WTC11 (cell line): ENCODE data around the gene SASS6. TPM values are rescaled to one million over a fixed set of nuclear protein-coding genes. Genes with fewer than 3 reads are reported as not detected.

Experiments used
- ATAC-seq: fragments of 200-7000 bp; cut with Tn5 transposase; 2 replicates; pipeline ENCODE4 v1.10.0; 2021; ENCODE audit warnings: mild to moderate bottlenecking, moderate library complexity
- CTCF ChIA-PET: fragments of 300-600 bp; sonication (Branson Sonifier 250); formaldehyde crosslinking; loops from one replicate; lab custom pipeline; 2021; ENCODE audit warnings: antibody characterized with exemption; lab: Charles Lee
- POLR2A ChIA-PET: fragments of 350-600 bp; sonication (Branson Sonifier 250); formaldehyde crosslinking; loops from one replicate; lab custom pipeline; 2021; ENCODE audit warnings: antibody characterized with exemption; lab: Charles Lee
- DNase-seq: peaks from one replicate; pipeline ENCODE4 v3.0.0; 2021; ENCODE audit warnings: low spot score
- H3K27ac Mint-ChIP-seq: 2 replicates; pipeline ENCODE4 v1.8.0; 2021; ENCODE audit warnings: mixed read lengths
- H3K27me3 Mint-ChIP-seq: 2 replicates; pipeline ENCODE4 v1.8.0; 2021; ENCODE audit warnings: low read depth, mild to moderate bottlenecking, moderate library complexity, mixed read lengths
- H3K36me3 Mint-ChIP-seq: 2 replicates; pipeline ENCODE4 v1.8.0; 2021; ENCODE audit warnings: mixed read lengths
- H3K4me1 Mint-ChIP-seq: 2 replicates; pipeline ENCODE4 v1.8.0; 2022; ENCODE audit warnings: mixed read lengths
- H3K4me3 Mint-ChIP-seq: 2 replicates; pipeline ENCODE4 v1.8.0; 2021; ENCODE audit warnings: mild to moderate bottlenecking, moderate library complexity, mixed read lengths
- H3K9me3 Mint-ChIP-seq: 2 replicates; pipeline ENCODE4 v1.8.0; 2021; ENCODE audit warnings: mixed read lengths
- AFF4 ChIP-seq: sonication (generic); formaldehyde crosslinking; IDR thresholded peaks from 2 replicates; pipeline ENCODE4 v1.8.1; 2023; ENCODE audit warnings: mild to moderate bottlenecking, missing genetic modification reagents, borderline replicate concordance
- E2F1 ChIP-seq: sonication (generic); formaldehyde crosslinking; IDR thresholded peaks from 2 replicates; pipeline ENCODE4 v1.8.0; 2022; ENCODE audit warnings: mild to moderate bottlenecking, missing genetic modification reagents
- ELF4 ChIP-seq: sonication (generic); formaldehyde crosslinking; IDR thresholded peaks from 2 replicates; pipeline ENCODE4 v1.8.1; 2022; ENCODE audit warnings: low read depth, mild to moderate bottlenecking, moderate library complexity, missing genetic modification reagents
- FOXJ3 ChIP-seq: sonication (generic); formaldehyde crosslinking; IDR thresholded peaks from 2 replicates; pipeline ENCODE4 v1.9.0; 2021; ENCODE audit warnings: missing genetic modification reagents, mild to moderate bottlenecking, borderline replicate concordance
- GTF2I ChIP-seq: fragments of 250-450 bp; sonication (Bioruptor Pico); conservative IDR thresholded peaks from 2 replicates; pipeline ENCODE4 v1.4.0; 2021; ENCODE audit warnings: mild to moderate bottlenecking
- KAT7 ChIP-seq: sonication (generic); formaldehyde crosslinking; IDR thresholded peaks from 2 replicates; pipeline ENCODE4 v1.8.1; 2023; ENCODE audit warnings: missing genetic modification reagents, mild to moderate bottlenecking, borderline replicate concordance
- PRDM15 ChIP-seq: sonication (generic); formaldehyde crosslinking; IDR thresholded peaks from 2 replicates; pipeline ENCODE4 v1.8.0; 2022; ENCODE audit warnings: missing genetic modification reagents
- PREB ChIP-seq: sonication (generic); formaldehyde crosslinking; IDR thresholded peaks from 2 replicates; pipeline ENCODE4 v1.8.1; 2022; ENCODE audit warnings: mild to moderate bottlenecking, missing genetic modification reagents, moderate library complexity, borderline replicate concordance
- TEAD4 ChIP-seq: sonication (generic); formaldehyde crosslinking; IDR thresholded peaks from 2 replicates; pipeline ENCODE4 v1.8.0; 2022; ENCODE audit warnings: mild to moderate bottlenecking, missing genetic modification reagents
- TP53 ChIP-seq: sonication (generic); formaldehyde crosslinking; IDR thresholded peaks from 2 replicates; pipeline ENCODE4 v1.8.1; 2023; ENCODE audit warnings: mild to moderate bottlenecking, missing genetic modification reagents
- ZBTB43 ChIP-seq: sonication (generic); formaldehyde crosslinking; IDR thresholded peaks from 2 replicates; pipeline ENCODE4 v1.8.1; 2023; ENCODE audit warnings: mild to moderate bottlenecking, missing genetic modification reagents
- ZNF263 ChIP-seq: sonication (generic); formaldehyde crosslinking; IDR thresholded peaks from 2 replicates; pipeline ENCODE4 v1.8.1; 2022; ENCODE audit warnings: low read depth, mild to moderate bottlenecking, moderate library complexity, missing genetic modification reagents
- total RNA-seq: library from RNA; stranded (reverse); gene quantifications from 3 replicates; pipeline ENCODE4 v1.2.3, GENCODE V29; 2021
- TF ChIP-seq, protein P1 (sequence below): fragments of 250-450 bp; sonication (Bioruptor Pico); IDR thresholded peaks from 2 replicates; pipeline ENCODE4 v2.1.2; 2022; ENCODE audit warnings: mild to moderate bottlenecking, moderate library complexity
- TF ChIP-seq, protein P2 (sequence below): fragments of 250-450 bp; sonication (Bioruptor Pico); IDR thresholded peaks from 2 replicates; pipeline ENCODE4 v1.8.0; 2021; ENCODE audit warnings: mild to moderate bottlenecking

SASS6 gene
- total RNA-seq, 1 experiment from 2014 or later, result 13.6 TPM

GRCh38 chr1:100075773-100076172 is 57.0 kb downstream of the SASS6 start (continued):
- no peak for TF ChIP-seq PRDM15 (CRISPR knock-in tag)

DNA sequence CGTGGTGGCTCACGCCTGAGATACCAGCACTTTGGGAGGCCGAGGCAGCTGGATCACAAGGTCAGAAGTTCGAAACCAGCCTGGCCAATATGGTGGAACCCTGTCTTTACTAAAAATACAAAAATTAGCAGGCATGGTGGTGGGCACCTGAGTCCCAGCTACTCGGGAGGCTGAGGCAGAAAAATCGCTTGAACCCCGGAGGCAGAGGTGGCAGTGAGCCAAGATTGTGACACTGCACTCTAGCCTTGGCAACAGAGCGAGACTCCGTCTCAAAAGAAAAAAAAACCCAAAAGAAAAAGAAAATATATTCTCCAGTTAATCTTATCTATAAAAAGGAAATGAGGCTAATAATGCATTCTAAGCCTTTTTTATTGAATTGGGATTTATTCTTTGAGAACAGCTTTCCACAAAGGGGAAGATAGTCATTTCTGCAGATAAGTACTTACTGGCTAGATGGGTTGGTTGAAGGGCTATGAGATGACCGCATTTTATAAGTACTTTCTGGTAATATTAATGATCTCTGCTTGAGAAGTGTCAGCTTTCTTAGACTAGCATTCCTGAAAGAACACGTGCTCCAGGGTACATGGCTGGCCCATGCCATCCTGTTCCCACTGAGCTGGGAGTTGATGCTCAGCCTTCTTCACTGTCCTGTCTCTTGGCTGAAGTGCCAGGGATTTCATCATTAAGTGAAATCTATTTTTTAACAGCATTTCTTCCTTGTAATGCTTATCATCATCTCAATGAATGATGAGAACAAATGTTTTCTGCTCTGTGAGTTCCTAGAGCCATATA is 57.9 kb downstream of the SASS6 start:
- peaks cover 12% of the 10 kb centered on the region for H3K4me1 Mint-ChIP-seq
- ATAC-seq (no peak), DNase-seq (no peak)
- H3K27me3 Mint-ChIP-seq, result no peaks in the 10 kb centered on the region
- ChIA-PET POLR2A (no interaction called here), CTCF (no interaction called here)
- no peak overlapping the region for H3K27ac Mint-ChIP-seq
- no peak overlapping the region for H3K4me3 Mint-ChIP-seq
- H3K9me3 Mint-ChIP-seq, result no peaks in the 10 kb centered on the region
- H3K36me3 Mint-ChIP-seq, result peaks cover 55% of the 10 kb centered on the region
- TF ChIP-seq, protein P1, sequence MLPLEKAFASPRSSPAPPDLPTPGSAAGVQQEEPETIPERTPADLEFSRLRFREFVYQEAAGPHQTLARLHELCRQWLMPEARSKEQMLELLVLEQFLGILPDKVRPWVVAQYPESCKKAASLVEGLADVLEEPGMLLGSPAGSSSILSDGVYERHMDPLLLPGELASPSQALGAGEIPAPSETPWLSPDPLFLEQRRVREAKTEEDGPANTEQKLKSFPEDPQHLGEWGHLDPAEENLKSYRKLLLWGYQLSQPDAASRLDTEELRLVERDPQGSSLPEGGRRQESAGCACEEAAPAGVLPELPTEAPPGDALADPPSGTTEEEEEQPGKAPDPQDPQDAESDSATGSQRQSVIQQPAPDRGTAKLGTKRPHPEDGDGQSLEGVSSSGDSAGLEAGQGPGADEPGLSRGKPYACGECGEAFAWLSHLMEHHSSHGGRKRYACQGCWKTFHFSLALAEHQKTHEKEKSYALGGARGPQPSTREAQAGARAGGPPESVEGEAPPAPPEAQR (CRISPR knock-in tag), result no peak
- no peak for TF ChIP-seq AFF4
- no peak for TF ChIP-seq ZBTB43 (CRISPR knock-in tag)
- TF ChIP-seq ZNF263, result no peak
- no peak for TF ChIP-seq PREB (CRISPR knock-in tag)
- TF ChIP-seq E2F1 (CRISPR knock-in tag), result no peak
- TF ChIP-seq FOXJ3, result no peak
- TF ChIP-seq TEAD4 (CRISPR knock-in tag), result no peak
- no peak for TF ChIP-seq GTF2I (CRISPR knock-in tag)
- TF ChIP-seq PRDM15 (CRISPR knock-in tag), result no peak
- no peak for TF ChIP-seq ELF4
- no peak for TF ChIP-seq TP53 (CRISPR knock-in tag)
- no peak for TF ChIP-seq KAT7 (CRISPR knock-in tag)
- TF ChIP-seq, protein P2, sequence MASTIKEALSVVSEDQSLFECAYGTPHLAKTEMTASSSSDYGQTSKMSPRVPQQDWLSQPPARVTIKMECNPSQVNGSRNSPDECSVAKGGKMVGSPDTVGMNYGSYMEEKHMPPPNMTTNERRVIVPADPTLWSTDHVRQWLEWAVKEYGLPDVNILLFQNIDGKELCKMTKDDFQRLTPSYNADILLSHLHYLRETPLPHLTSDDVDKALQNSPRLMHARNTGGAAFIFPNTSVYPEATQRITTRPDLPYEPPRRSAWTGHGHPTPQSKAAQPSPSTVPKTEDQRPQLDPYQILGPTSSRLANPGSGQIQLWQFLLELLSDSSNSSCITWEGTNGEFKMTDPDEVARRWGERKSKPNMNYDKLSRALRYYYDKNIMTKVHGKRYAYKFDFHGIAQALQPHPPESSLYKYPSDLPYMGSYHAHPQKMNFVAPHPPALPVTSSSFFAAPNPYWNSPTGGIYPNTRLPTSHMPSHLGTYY (CRISPR knock-in tag), result no peak
